HCT116 (cell line): Measurements from ENCODE around the gene DR1. TPM values are rescaled to one million over a fixed set of nuclear protein-coding genes. Genes with fewer than 3 reads are reported as not detected.

Source experiments
- ATAC-seq: fragments of 200-7000 bp; cut with Tn5 transposase; 2 replicates; pipeline ENCODE4 v1.9.1; 2020; ENCODE audit warnings: mild to moderate bottlenecking, moderate library complexity
- BruUV-seq: library from RNA; stranded (reverse); fragments of 400-500 nt; replicated peaks from 2 replicates; lab custom pipeline; 2021; lab: Mats Ljungman, UMichigan
- CTCF ChIA-PET: fragments of 300-600 bp; sonication (Branson Sonifier 250); formaldehyde crosslinking; loops from one replicate; lab custom pipeline; 2021; ENCODE audit warnings: antibody characterized with exemption; lab: Charles Lee
- POLR2A ChIA-PET: fragments of 300-600, 350-600 bp; sonication (Branson Sonifier 250); formaldehyde crosslinking; loops from one replicate; lab custom pipeline; 2021; ENCODE audit warnings: antibody characterized with exemption; lab: Charles Lee
- RAD21 ChIA-PET, 2 experiments: fragments of 300-600 bp; sonication (Branson Sonifier 250); formaldehyde crosslinking; loops; one replicate each; lab custom pipeline; 2023; ENCODE audit warnings: low total read pairs in 2 of 2; ENCODE audit not compliant: uncharacterized antibody in 2 of 2, unreplicated experiment in 2 of 2, low non-redundant PET in 1 of 2; lab: Charles Lee
- DNase-seq: peaks from one replicate; pipeline ENCODE4 v3.0.0-alpha.2; 2010; ENCODE audit warnings: low read depth, low spot score
- H2AFZ ChIP-seq: fragments of 200-600 bp; shearing (Covaris generic), sonication (generic); 2 replicates; pipeline ENCODE4 v1.6.1; 2017; ENCODE audit warnings: low read depth, mixed run types, mixed read lengths, antibody characterized with exemption, low read length; ENCODE audit not compliant: poor library complexity, severe bottlenecking
- H3K27ac ChIP-seq: 2 replicates; pipeline ENCODE4 v1.5.1; 2012; ENCODE audit warnings: low read depth, low read length
- H3K27me3 ChIP-seq: fragments of 200-600 bp; sonication (generic); 2 replicates; pipeline ENCODE4 v1.6.1; 2016; ENCODE audit warnings: mixed run types, low read length, mixed read lengths; ENCODE audit not compliant: insufficient read depth
- H3K36me3 ChIP-seq, 2 experiments: fragments of 200-500 bp in 1 of 2; fragments of 200-600 bp in 1 of 2; sonication (Bioruptor generic) in 1 of 2; sonication (generic) in 1 of 2; 2 replicates each; pipeline versions ENCODE4 v1.5.1 to v1.6.1; 2014 to 2016; ENCODE audit warnings: low read length in 2 of 2, inconsistent platforms in 1 of 2, mixed read lengths in 1 of 2, mixed run types in 1 of 2; ENCODE audit not compliant: insufficient read depth in 2 of 2, control insufficient read depth in 1 of 2
- H3K4me1 ChIP-seq, 2 experiments: fragments of 200-600 bp in 1 of 2; sonication (generic) in 1 of 2; 2 replicates each; pipeline versions ENCODE4 v1.5.1 to v1.6.1; 2012 to 2017; ENCODE audit warnings: low read length in 2 of 2, inconsistent platforms in 1 of 2, mild to moderate bottlenecking in 1 of 2, mixed read lengths in 1 of 2, mixed run types in 1 of 2, moderate library complexity in 1 of 2; ENCODE audit not compliant: insufficient read depth in 2 of 2, control insufficient read depth in 1 of 2
- H3K4me2 ChIP-seq: fragments of 200-600 bp; sonication (generic); 2 replicates; pipeline ENCODE4 v1.6.1; 2017; ENCODE audit warnings: mixed run types, low read length, mixed read lengths
- H3K4me3 ChIP-seq, 2 experiments: fragments of 200-600 bp in 1 of 2; sonication (generic) in 1 of 2; replicated peaks in 1 of 2; 2 replicates each; pipeline ENCODE4 v1.5.1; 2011 to 2016; ENCODE audit warnings: low read length in 2 of 2, control low read depth in 1 of 2, low read depth in 1 of 2, mild to moderate bottlenecking in 1 of 2, mixed read lengths in 1 of 2, mixed run types in 1 of 2
- H3K79me2 ChIP-seq: fragments of 200-600 bp; sonication (generic); 2 replicates; pipeline ENCODE4 v1.6.1; 2017; ENCODE audit warnings: mild to moderate bottlenecking, mixed run types, low read length, moderate library complexity, mixed read lengths; ENCODE audit not compliant: insufficient read depth
- H3K9ac ChIP-seq: fragments of 200-600 bp; sonication (generic); 2 replicates; pipeline ENCODE4 v1.6.1; 2016; ENCODE audit warnings: low read length, mixed read lengths
- H3K9me2 ChIP-seq: fragments of 200-600 bp; sonication (generic), shearing (Covaris generic); 2 replicates; pipeline ENCODE4 v1.6.1; 2017; ENCODE audit warnings: mixed run types, mild to moderate bottlenecking, moderate library complexity; ENCODE audit not compliant: insufficient read depth
- H3K9me3 ChIP-seq, 2 experiments: fragments of 200-500 bp in 1 of 2; fragments of 200-600 bp in 1 of 2; sonication (Bioruptor generic) in 1 of 2; sonication (generic) in 1 of 2; 2 replicates each; pipeline ENCODE4 v1.6.1; 2014 to 2017; ENCODE audit warnings: low read length in 2 of 2, mixed read lengths in 2 of 2, inconsistent platforms in 1 of 2, low read depth in 1 of 2, mild to moderate bottlenecking in 1 of 2, mixed run types in 1 of 2, moderate library complexity in 1 of 2; ENCODE audit not compliant: control insufficient read depth in 1 of 2, insufficient read depth in 1 of 2
- H4K20me1 ChIP-seq: fragments of 200-600 bp; sonication (generic), shearing (Covaris generic); 2 replicates; pipeline ENCODE4 v1.6.1; 2017; ENCODE audit warnings: mixed run types, mild to moderate bottlenecking, moderate library complexity; ENCODE audit not compliant: insufficient read depth
- CBX3 ChIP-seq: IDR thresholded peaks from 2 replicates; pipeline ENCODE4 v1.6.1; 2012; ENCODE audit warnings: low read depth
- FOSL1 ChIP-seq: IDR thresholded peaks from 2 replicates; pipeline ENCODE4 v1.6.1; 2012; ENCODE audit warnings: low read depth
- JUND ChIP-seq: IDR thresholded peaks from 2 replicates; pipeline ENCODE4 v1.6.1; 2012
- POLR2A ChIP-seq: IDR thresholded peaks from 2 replicates; pipeline ENCODE4 v1.7.0; 2011; ENCODE audit warnings: borderline replicate concordance; ENCODE audit not compliant: insufficient read depth, insufficient read length; ENCODE audit errors: extremely low read depth
- SP1 ChIP-seq: IDR thresholded peaks from 2 replicates; pipeline ENCODE4 v1.6.1; 2012; ENCODE audit warnings: low read depth
- SRF ChIP-seq: IDR thresholded peaks from 2 replicates; pipeline ENCODE4 v1.6.1; 2012; ENCODE audit warnings: low read depth
- YY1 ChIP-seq: IDR thresholded peaks from 2 replicates; pipeline ENCODE4 v1.6.1; 2011; ENCODE audit warnings: low read length, low read depth, moderate library complexity, mild to moderate bottlenecking; ENCODE audit not compliant: insufficient replicate concordance; ENCODE audit errors: extremely low read depth
- intact Hi-C: fragments of 100-400 bp; cut with micrococcal nuclease; formaldehyde crosslinking; loops from 2 replicates; pipeline ENCODE4 v1.10.0; 2022
- total RNA-seq: library from RNA; stranded (reverse); gene quantifications from one replicate; pipeline ENCODE4 v1.2.1, GENCODE V29; 2021; ENCODE audit not compliant: unreplicated experiment
- TF ChIP-seq, protein P1 (sequence below), 3 experiments: fragments of 200-600 bp in 1 of 3; sonication (generic) in 1 of 3; IDR thresholded peaks in 2 of 3; conservative IDR thresholded peaks in 1 of 3; 2 replicates each; pipeline ENCODE4 v1.5.1; 2012 to 2017; ENCODE audit warnings: low read depth in 2 of 3, low read length in 2 of 3, antibody characterized with exemption in 1 of 3, borderline replicate concordance in 1 of 3, control low read depth in 1 of 3, mild to moderate bottlenecking in 1 of 3, mixed read lengths in 1 of 3, mixed run types in 1 of 3, moderate library complexity in 1 of 3; ENCODE audit not compliant: insufficient read depth in 1 of 3

DR1 gene
- total RNA-seq, 1 experiment from 2014 or later, result 73.8 TPM

DNA sequence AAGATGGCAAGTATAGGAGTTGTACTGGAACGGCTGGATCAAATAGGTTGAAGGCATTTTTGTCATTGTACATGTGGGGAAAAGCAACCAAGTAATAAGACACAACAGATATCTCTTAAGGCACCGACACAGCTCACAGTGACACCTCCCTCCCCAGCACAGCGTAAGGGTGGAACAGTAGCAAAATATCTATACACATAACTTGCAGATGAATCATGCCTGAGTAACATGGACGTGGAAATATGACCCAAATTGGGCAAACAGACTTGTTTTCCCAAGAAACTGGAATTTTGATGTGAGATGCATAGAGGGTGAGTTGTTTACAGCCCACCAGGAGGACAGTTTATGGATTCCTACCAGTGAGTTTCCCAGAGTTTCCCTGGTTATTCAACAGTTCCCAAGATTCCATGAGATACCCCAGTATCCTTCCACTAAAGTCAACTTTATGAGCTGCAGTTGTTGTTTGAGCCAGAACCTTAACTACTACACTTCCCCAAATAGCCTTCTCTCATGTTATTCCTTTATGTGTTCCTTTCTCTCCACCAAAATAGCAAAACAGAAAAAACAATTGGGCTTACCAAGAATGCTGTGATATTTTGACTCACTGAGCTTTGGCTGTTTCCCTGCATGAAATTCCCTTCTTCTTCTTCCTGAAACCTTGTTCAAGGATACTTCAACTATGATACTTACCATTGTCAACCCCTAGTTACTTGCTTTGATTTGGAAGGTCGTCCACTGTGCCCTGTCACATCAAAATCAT, 7.1 kb upstream of the DR1 start:
- Histone ChIP-seq H2AFZ (no peak overlapping the region), H4K20me1 (no peaks in the 10 kb centered on the region), H3K27me3 (no peaks in the 10 kb centered on the region), H3K79me2 (peaks cover 7% of the 10 kb centered on the region), H3K9me2 (no peaks in the 10 kb centered on the region), H3K27ac (peak overlapping the region; percentile 8; the same call in 1 of the 2 replicates), H3K4me3 (peak overlapping the region in 1 of 2 experiments; percentile 14; a peak in 1 of 4 replicates), H3K36me3 (no peaks in the 10 kb centered on the region), H3K4me2 (peak overlapping the region; percentile 57), H3K4me1 (peaks cover 10 to 34% of the 10 kb centered on the region in 2 experiments), H3K9ac (no peak overlapping the region), H3K9me3 (no peaks in the 10 kb centered on the region)
- peak; percentile 64 for DNase-seq
- ATAC-seq, result peak; percentile 96
- POLR2A ChIA-PET, result interaction anchor here (1.4 kb wide), 1 partner anchor 14 kb away, joined by 5 read pairs; no protein-coding TSS in a partner anchor
- CTCF ChIA-PET, result interaction anchor here (0.7 kb wide), 1 partner anchor 34 kb away, joined by 3 read pairs; no protein-coding TSS in a partner anchor
- intact Hi-C loops, result no loop called here
- no TSS peak for BruUV-seq
- TF ChIP-seq, protein P1, sequence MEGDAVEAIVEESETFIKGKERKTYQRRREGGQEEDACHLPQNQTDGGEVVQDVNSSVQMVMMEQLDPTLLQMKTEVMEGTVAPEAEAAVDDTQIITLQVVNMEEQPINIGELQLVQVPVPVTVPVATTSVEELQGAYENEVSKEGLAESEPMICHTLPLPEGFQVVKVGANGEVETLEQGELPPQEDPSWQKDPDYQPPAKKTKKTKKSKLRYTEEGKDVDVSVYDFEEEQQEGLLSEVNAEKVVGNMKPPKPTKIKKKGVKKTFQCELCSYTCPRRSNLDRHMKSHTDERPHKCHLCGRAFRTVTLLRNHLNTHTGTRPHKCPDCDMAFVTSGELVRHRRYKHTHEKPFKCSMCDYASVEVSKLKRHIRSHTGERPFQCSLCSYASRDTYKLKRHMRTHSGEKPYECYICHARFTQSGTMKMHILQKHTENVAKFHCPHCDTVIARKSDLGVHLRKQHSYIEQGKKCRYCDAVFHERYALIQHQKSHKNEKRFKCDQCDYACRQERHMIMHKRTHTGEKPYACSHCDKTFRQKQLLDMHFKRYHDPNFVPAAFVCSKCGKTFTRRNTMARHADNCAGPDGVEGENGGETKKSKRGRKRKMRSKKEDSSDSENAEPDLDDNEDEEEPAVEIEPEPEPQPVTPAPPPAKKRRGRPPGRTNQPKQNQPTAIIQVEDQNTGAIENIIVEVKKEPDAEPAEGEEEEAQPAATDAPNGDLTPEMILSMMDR (IDR thresholded peaks at IDR 0.05 in 2 of 3, conservative IDR thresholded peaks at IDR 0.05 in 1 of 3; ENCODE audit: borderline replicate concordance in 1 of 3, insufficient read depth in 1 of 3, low read depth in 2 of 3, low read length in 2 of 3), result no peak
- TF ChIP-seq CBX3 (0 out of 2 replicates have a peak, but pooled peaks have one; percentile 14), YY1 (no peak), POLR2A (no peak), SRF (peak; percentile 58; the same call in 1 of the 2 replicates), JUND (peak; percentile 68), FOSL1 (peak; percentile 68), SP1 (peak; percentile 37)
- RAD21 ChIA-PET, result no interaction called here
